ENCODE measurements around the gene UST. TPM values are rescaled to one million over a fixed set of nuclear protein-coding genes. Genes with fewer than 3 reads are reported as not detected.

UST gene
- total RNA-seq, 4 donors from 2014 or later = 2.9 to 12.0 (median 5.7) TPM

DNA sequence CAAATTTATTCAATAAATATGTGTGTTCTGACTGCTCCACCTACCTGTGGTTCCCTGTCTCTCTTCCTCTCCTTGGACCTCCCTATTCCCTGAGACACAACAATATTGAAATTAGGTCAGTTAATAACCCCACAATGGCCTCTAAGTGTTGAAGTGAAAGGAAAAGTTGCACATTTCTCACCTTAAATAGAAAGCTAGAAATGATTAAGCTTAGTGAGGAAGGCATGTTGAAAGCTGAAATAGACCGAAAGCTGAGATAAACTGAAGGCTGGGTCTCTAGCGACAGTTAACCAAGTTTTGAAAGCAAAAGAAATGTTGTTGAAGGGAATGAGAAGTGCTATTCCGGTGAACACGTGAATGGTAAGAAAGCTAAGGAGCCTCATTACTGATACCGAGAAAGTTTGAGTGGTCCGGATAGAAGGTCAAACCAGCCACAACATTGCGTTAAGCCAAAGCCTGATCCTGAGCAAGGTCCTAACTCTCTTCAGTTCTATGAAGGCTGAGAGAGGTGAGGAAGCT lies 34.1 kb downstream of the UST start:
- peaks cover 0 to 16% (median 9%) of the 10 kb centered on the region in 3 donors for H3K4me1 ChIP-seq
- no peaks in the 10 kb centered on the region for H3K9me3 ChIP-seq
- no peak for TF ChIP-seq POLR2A (IDR thresholded peaks at IDR 0.05)
- TF ChIP-seq, protein P1, sequence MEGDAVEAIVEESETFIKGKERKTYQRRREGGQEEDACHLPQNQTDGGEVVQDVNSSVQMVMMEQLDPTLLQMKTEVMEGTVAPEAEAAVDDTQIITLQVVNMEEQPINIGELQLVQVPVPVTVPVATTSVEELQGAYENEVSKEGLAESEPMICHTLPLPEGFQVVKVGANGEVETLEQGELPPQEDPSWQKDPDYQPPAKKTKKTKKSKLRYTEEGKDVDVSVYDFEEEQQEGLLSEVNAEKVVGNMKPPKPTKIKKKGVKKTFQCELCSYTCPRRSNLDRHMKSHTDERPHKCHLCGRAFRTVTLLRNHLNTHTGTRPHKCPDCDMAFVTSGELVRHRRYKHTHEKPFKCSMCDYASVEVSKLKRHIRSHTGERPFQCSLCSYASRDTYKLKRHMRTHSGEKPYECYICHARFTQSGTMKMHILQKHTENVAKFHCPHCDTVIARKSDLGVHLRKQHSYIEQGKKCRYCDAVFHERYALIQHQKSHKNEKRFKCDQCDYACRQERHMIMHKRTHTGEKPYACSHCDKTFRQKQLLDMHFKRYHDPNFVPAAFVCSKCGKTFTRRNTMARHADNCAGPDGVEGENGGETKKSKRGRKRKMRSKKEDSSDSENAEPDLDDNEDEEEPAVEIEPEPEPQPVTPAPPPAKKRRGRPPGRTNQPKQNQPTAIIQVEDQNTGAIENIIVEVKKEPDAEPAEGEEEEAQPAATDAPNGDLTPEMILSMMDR (IDR thresholded peaks at IDR 0.05) = no peak
- H3K4me3 ChIP-seq = no peak overlapping the region
- H3K27me3 ChIP-seq = no peaks in the 10 kb centered on the region
- no peaks in the 10 kb centered on the region for H3K36me3 ChIP-seq
- DNase-seq = no peak
- intact Hi-C loops (cut with DNase I) = no loop called here
- 79 to 90% methylated on average over 7 of the region's 7 CpGs for WGBS, 2 donors
- H3K27ac ChIP-seq = no peak overlapping the region

- intact Hi-C loops (cut with DNase I) = no loop called here
- no peak for DNase-seq
- TF ChIP-seq POLR2A (IDR thresholded peaks at IDR 0.05) = no peak
- TF ChIP-seq, protein P1 (IDR thresholded peaks at IDR 0.05) = no peak
- 92 to 94% methylated on average over 10 to 11 of the region's 11 CpGs for WGBS, 2 donors
- H3K4me3 ChIP-seq = no peak overlapping the region
- no peaks in the 10 kb centered on the region for H3K27me3 ChIP-seq
- no peaks in the 10 kb centered on the region for H3K36me3 ChIP-seq
- no peak overlapping the region for H3K27ac ChIP-seq
- peaks cover 0 to under 1% (median 0%) of the 10 kb centered on the region in 3 donors for H3K4me1 ChIP-seq
- no peaks in the 10 kb centered on the region for H3K9me3 ChIP-seq
Measured at GRCh38 chr6:148789948-148790347, 43.1 kb downstream of the UST start.

DNA sequence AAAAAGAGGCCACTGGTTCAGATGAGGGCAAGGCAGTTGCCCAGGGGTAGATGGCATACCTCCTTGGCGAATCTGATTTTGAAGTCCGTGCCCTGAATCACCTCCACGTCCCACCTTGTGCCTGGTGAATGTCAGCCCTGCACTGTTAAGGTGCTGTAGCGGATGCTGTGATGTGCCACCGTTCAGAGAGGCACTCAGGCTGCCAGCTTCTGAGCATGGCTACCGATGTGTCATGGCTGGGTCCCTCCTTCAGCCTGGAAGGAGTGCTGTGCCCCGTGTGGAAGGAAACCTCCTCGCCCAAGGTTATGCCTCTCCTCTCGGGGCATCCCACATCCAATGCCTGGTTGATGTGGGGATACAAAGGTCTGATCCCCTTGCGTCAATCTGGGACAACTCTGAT lies 43.6 kb downstream of the UST start:
- no peaks in the 10 kb centered on the region for H3K27me3 ChIP-seq
- peaks cover 0 to 5% (median 0%) of the 10 kb centered on the region in 3 donors for H3K4me1 ChIP-seq
- H3K27ac ChIP-seq = no peak overlapping the region
- H3K9me3 ChIP-seq = no peaks in the 10 kb centered on the region
- no peak overlapping the region for H3K4me3 ChIP-seq
- H3K36me3 ChIP-seq = no peaks in the 10 kb centered on the region
- DNase-seq = no peak
- intact Hi-C loops (cut with DNase I) = no loop called here
- WGBS, 2 donors = 83 to 92% methylated on average over 5 to 8 of the region's 10 CpGs
- TF ChIP-seq POLR2A (IDR thresholded peaks at IDR 0.05) = no peak
- TF ChIP-seq, protein P1 (IDR thresholded peaks at IDR 0.05) = no peak

- no peaks in the 10 kb centered on the region for H3K9me3 ChIP-seq
- TF ChIP-seq POLR2A (IDR thresholded peaks at IDR 0.05) = no peak
- TF ChIP-seq, protein P1 (IDR thresholded peaks at IDR 0.05) = no peak
- intact Hi-C loops (cut with DNase I) = no loop called here
- 84 to 95% methylated on average over 10 of the region's 10 CpGs for WGBS, 2 donors
- no peak overlapping the region for H3K4me3 ChIP-seq
- DNase-seq = no peak
- H3K27ac ChIP-seq = no peak overlapping the region
- H3K4me1 ChIP-seq = peaks cover 0 to 5% (median 0%) of the 10 kb centered on the region in 3 donors
- H3K36me3 ChIP-seq = no peaks in the 10 kb centered on the region
- H3K27me3 ChIP-seq = no peaks in the 10 kb centered on the region
Measured at GRCh38 chr6:148790817-148791216, 44.0 kb downstream of the UST start.

DNA sequence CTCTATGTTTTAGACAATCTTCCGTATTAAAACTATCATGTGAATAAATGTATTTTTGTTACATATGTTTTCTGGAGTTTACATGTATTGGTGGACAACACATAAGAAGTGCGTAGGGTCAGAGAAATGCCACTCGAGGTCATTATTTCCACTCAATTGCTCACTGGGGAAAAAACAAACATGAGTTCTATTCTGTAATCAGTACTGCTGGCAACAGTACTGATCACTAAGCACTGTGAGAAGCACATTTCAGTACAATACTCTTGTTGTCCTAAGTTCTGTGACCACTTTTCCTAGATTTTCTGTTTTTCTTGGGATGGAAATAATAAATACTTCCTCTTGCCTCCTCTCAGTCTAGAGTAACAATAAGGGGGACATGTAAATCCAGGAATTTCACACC lies 44.5 kb downstream of the UST start:
- TF ChIP-seq, protein P1 (IDR thresholded peaks at IDR 0.05) = no peak
- TF ChIP-seq POLR2A (IDR thresholded peaks at IDR 0.05) = no peak
- no peaks in the 10 kb centered on the region for H3K36me3 ChIP-seq
- intact Hi-C loops (cut with DNase I) = no loop called here
- H3K9me3 ChIP-seq = no peaks in the 10 kb centered on the region
- 82 to 87% methylated on average over 3 of the region's 3 CpGs for WGBS, 2 donors
- H3K4me1 ChIP-seq = peaks cover 0 to 5% (median 0%) of the 10 kb centered on the region in 3 donors
- H3K27ac ChIP-seq = no peak overlapping the region
- no peak for DNase-seq
- no peak overlapping the region for H3K4me3 ChIP-seq
- H3K27me3 ChIP-seq = no peaks in the 10 kb centered on the region

All from esophagus squamous epithelium (tissue), 5 donors.